Measurements from ENCODE around the gene SLCO4C1.

GRCh38 chr5:102307232-102307631 lies 11.1 kb upstream of the SLCO4C1 start:
- TF ChIP-seq CTCF (IDR thresholded peaks at IDR 0.05): no peak
- TF ChIP-seq POLR2A (IDR thresholded peaks at IDR 0.05): no peak
